ENCODE measurements around the gene CERS6.
A peak's percentile ranks its signal among the peaks of the same experiment; 100 is the strongest.
"Not testable (repeated sequence)": the region's sequence is repeated elsewhere in the genome, so short reads cannot be mapped to it uniquely, and the experiment has no call there.

Gene CERS6

GRCh38 chr2:168455645-168456520 is at the start of gene CERS6:
CERS6 (plus strand) TSS chr2:168456272; CDS start chr2:168456449, 177 bp downstream.
- peak; percentile 38 to 66 for DNase-seq (ENCODE audit: extremely low read depth in 1 of 2, low read depth in 1 of 2)

- DNase-seq (ENCODE audit: extremely low read depth in 1 of 2, low read depth in 1 of 2): not testable (repeated sequence)
These were observed 43.8 kb upstream of the CERS6 start for GRCh38 chr2:168412301-168412700.

- DNase-seq (ENCODE audit: extremely low read depth in 1 of 2, low read depth in 1 of 2): not testable (repeated sequence)
These were observed 43.0 kb upstream of the CERS6 start for GRCh38 chr2:168413101-168413500.

- DNase-seq (ENCODE audit: extremely low read depth in 1 of 2, low read depth in 1 of 2): no peak
These were observed 39.5 kb upstream of the CERS6 start for GRCh38 chr2:168416555-168416954.

- no peak for DNase-seq (ENCODE audit: extremely low read depth in 1 of 2, low read depth in 1 of 2)
These were observed 33.5 kb upstream of the CERS6 start for GRCh38 chr2:168422584-168422983.

- DNase-seq (ENCODE audit: extremely low read depth in 1 of 2, low read depth in 1 of 2): no peak
These were observed 31.7 kb upstream of the CERS6 start for GRCh38 chr2:168424112-168424951.

- DNase-seq (ENCODE audit: extremely low read depth in 1 of 2, low read depth in 1 of 2): no peak
These were observed 31.1 kb upstream of the CERS6 start for GRCh38 chr2:168424971-168425370.

GRCh38 chr2:168426861-168427260 is 29.2 kb upstream of the CERS6 start:
- DNase-seq (ENCODE audit: extremely low read depth in 1 of 2, low read depth in 1 of 2): no peak

GRCh38 chr2:168427451-168427850 is 28.6 kb upstream of the CERS6 start:
- no peak for DNase-seq (ENCODE audit: extremely low read depth in 1 of 2, low read depth in 1 of 2)

GRCh38 chr2:168428431-168428830 is 27.6 kb upstream of the CERS6 start:
- DNase-seq (ENCODE audit: extremely low read depth in 1 of 2, low read depth in 1 of 2): no peak

GRCh38 chr2:168429988-168430387 is 26.1 kb upstream of the CERS6 start:
- DNase-seq (ENCODE audit: extremely low read depth in 1 of 2, low read depth in 1 of 2): no peak

GRCh38 chr2:168430431-168430830 is 25.6 kb upstream of the CERS6 start:
- DNase-seq (ENCODE audit: extremely low read depth in 1 of 2, low read depth in 1 of 2): no peak

GRCh38 chr2:168431301-168432024 is 24.6 kb upstream of the CERS6 start:
- no peak for DNase-seq (ENCODE audit: extremely low read depth in 1 of 2, low read depth in 1 of 2)

- DNase-seq (ENCODE audit: extremely low read depth in 1 of 2, low read depth in 1 of 2): no peak
These were observed 24.0 kb upstream of the CERS6 start for GRCh38 chr2:168432100-168432499.

GRCh38 chr2:168432565-168433186 is 23.4 kb upstream of the CERS6 start:
- no peak for DNase-seq (ENCODE audit: extremely low read depth in 1 of 2, low read depth in 1 of 2)

GRCh38 chr2:168433527-168433926 is 22.5 kb upstream of the CERS6 start:
- no peak for DNase-seq (ENCODE audit: extremely low read depth in 1 of 2, low read depth in 1 of 2)

GRCh38 chr2:168434146-168434545 is 21.9 kb upstream of the CERS6 start:
- DNase-seq (ENCODE audit: extremely low read depth in 1 of 2, low read depth in 1 of 2): no peak

- DNase-seq (ENCODE audit: extremely low read depth in 1 of 2, low read depth in 1 of 2): no peak
These were observed 19.2 kb upstream of the CERS6 start for GRCh38 chr2:168436840-168437239.

GRCh38 chr2:168438553-168438952 is 17.5 kb upstream of the CERS6 start:
- DNase-seq (ENCODE audit: extremely low read depth in 1 of 2, low read depth in 1 of 2): no peak

- DNase-seq (ENCODE audit: extremely low read depth in 1 of 2, low read depth in 1 of 2): no peak
These were observed 16.5 kb upstream of the CERS6 start for GRCh38 chr2:168439536-168439935.
